ENCODE measurements around the gene CYSLTR2.
"Not testable (repeated sequence)": the region's sequence is repeated elsewhere in the genome, so short reads cannot be mapped to it uniquely, and the experiment has no call there.

The CYSLTR2 gene

DNA sequence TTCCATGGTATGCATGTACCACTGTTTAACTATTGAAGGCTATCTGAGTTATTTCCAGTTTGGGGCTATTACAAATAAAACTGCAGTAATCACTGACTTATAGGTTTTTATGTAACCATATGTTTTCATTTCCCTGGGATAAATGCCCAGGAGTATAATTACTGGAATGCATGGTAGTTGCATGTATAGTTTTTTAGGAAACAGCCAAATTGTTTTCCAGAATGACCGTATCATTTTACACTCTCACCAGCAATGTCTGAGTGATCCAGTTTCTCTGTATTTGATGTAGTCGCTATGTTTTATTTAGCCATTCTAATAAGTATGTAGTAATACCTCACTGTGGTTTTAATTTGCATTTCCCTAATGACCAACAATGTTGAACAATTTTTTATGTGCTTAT, 42.0 kb downstream of the CYSLTR2 start:
- no peak for DNase-seq (ENCODE audit: low read depth)

DNA sequence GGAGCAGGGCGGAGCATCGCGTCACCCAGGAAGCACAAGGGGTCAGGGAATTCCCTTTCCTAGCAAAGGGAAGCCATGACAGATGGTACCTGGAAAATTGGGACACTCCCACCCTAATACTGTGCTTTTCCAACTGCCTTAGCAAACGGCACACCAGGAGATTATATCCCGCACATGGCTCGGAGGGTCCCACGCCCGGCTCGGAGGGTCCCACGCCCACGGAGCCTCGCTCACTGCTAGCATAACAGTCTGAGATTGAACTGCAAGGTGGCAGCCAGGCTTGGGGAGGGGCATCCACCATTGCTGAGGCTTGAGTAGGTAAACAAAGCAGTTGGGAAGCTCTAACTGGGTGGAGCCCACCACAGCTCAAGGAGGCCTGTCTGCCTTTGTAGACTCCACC, 42.9 kb downstream of the CYSLTR2 start:
- not testable (repeated sequence) for DNase-seq (ENCODE audit: low read depth)

DNA sequence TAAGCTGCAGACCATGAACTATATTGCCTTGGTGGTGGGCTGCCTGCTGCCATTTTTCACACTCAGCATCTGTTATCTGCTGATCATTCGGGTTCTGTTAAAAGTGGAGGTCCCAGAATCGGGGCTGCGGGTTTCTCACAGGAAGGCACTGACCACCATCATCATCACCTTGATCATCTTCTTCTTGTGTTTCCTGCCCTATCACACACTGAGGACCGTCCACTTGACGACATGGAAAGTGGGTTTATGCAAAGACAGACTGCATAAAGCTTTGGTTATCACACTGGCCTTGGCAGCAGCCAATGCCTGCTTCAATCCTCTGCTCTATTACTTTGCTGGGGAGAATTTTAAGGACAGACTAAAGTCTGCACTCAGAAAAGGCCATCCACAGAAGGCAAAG, 53.7 kb downstream of the CYSLTR2 start:
- no peak for DNase-seq (ENCODE audit: low read depth)

DNA sequence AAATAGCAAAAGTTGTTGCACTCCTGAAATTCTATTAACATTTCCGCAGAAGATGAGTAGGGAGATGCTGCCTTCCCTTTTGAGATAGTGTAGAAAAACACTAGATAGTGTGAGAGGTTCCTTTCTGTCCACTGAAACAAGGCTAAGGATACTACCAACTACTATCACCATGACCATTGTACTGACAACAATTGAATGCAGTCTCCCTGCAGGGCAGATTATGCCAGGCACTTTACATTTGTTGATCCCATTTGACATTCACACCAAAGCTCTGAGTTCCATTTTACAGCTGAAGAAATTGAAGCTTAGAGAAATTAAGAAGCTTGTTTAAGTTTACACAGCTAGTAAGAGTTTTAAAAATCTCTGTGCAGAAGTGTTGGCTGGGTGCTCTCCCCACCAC, 55.0 kb downstream of the CYSLTR2 start:
- DNase-seq (ENCODE audit: low read depth), result no peak

DNA sequence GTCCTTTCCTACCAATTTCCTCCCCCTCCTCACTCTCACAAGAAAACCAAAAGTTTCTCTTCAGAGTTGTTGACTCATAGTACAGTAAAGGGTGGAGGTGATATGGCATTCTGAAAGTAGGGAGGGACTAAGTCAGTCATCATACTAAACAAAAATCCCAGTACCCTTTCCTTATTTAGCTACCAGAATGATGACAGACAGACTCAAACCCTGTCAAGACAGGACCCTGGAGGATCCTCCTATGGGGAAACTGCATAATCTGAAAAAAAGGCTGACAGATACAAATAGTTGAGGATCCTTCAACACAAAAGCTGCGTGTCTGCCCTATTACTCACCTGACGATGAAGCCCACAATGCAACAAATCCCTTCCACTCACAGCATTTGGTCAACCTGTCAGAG, 55.5 kb downstream of the CYSLTR2 start:
- no peak for DNase-seq (ENCODE audit: low read depth)

DNA sequence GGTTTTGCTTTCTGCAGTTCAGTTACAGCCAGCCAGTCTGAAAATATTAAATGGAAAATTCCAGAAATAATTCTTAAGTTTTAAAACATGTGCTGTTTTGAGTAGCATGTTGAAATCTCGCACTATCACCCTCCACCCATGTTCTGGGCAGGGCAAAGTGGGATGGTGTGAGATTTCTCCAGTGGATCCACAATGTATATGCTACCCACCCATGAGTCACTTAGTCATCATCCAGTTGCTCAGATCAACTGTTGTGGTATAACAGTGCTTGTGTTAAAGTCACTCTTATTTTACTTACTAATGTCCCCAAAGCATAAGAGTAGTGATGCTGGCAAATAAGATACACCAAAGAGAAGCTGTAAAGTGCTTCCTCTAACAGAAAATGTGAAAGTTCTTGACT, 56.4 kb downstream of the CYSLTR2 start:
- no peak for DNase-seq (ENCODE audit: low read depth)

DNA sequence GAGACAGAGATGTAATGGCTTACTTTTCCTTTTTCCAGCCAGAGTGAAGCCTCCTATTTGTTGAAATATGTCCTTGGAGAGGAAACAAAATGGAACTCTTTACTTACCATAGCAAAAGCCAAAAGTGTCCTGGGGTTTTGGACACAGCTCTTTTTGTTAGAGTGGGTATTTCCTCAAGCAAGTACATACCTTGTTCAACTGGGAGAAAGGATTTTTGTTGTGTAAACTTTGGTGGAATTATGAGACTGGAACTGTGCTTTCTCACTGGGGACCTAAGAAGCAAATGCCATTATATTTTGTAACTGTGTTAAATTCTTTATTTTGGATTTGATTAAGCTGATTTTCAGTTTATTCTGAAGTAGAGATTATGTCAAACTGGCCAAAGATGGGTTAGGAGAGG, 58.4 kb downstream of the CYSLTR2 start:
- no peak for DNase-seq (ENCODE audit: low read depth)

DNA sequence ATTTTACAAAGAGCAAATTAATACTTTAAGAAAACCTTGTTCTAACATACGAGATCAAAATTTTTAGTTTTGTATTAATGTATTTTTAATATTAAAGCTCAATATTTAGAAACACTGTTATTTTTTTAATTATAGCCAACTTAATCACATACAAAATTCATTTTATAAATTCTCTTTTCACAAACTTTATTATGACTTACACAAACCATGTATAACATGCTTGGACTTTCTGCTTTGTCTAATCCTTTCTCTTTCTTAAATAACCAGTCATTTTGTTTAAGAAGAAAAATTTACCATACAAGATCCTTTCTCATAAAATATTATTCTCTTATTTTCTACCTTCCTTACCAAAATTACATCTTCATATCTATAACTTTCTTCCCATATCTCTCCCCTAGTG, 62.2 kb downstream of the CYSLTR2 start:
- no peak for DNase-seq (ENCODE audit: low read depth)

DNA sequence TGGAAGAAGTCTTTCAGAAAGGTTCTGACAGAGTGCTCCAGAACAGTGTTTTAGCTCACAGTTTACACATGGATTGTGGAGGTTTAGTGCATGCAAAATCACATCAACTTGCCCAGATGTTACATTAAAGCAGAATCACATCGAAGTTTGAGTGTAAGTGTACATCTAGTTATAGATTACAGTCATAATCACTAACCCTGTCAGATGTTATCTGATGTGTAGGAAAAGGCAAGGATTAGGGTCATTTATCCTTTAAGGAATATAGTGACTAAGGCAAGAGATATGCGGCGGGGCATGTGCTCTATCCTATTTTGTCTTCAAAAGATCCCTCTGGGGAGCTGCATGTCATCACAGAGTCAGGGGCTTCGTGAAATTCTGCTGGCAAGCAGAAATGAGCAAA, 66.9 kb downstream of the CYSLTR2 start:
- no peak for DNase-seq (ENCODE audit: low read depth)

DNA sequence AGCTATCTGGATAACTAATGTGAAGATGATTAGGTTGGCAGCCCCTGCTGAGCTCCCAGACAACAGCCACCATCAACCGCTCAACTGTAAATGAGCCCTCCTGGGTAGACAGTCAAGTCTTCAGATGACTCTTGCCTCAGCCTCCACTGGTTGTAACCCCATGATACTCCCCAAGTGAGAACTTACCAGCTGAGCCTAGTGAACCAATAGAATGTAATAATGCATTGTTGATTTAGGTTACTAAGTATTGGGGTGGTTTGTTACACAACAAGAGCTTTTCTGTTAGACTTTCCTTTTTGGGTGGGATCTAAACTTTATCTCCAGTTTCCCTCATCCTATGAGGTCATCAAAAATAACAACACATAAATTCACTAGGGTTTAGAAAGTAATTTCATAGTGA, 69.4 kb downstream of the CYSLTR2 start:
- no peak for DNase-seq (ENCODE audit: low read depth)

DNA sequence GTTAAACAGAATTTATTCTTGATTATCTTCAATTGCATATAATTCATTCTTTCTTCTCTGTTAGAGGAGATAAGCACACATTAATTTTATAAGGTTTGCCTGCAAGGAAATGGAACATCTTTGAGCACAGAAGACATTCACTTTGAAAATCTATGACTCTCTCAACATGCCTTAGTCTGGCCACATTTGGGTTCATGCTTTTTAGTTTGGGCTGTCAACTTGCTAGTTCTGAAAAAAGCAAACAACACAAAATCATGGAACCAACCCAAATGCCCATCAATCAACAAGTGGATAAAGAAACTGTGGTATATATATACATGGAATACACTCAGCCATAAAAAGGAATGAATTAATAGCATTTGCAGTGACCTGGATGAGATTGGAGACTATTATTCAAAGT, 71.5 kb downstream of the CYSLTR2 start:
- no peak for DNase-seq (ENCODE audit: low read depth)

DNA sequence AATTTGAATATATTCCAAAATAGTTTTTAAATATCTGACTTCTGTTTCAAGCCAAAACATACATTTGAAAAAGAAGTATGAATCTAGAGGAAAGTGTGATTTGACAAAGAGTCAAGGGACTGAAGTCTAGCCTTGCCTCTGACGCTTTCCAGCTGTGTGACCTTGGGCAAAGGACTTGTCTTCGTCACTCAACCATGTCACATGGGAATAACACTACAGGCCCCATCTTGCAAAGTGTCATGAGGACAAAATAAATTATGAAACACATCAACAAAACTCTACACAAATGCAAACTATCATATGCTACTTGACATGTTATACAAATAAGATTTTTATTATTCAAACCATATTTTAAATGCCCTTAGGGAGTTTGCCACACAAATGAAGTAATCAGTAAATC, 73.0 kb downstream of the CYSLTR2 start:
- DNase-seq (ENCODE audit: low read depth), result no peak

DNA sequence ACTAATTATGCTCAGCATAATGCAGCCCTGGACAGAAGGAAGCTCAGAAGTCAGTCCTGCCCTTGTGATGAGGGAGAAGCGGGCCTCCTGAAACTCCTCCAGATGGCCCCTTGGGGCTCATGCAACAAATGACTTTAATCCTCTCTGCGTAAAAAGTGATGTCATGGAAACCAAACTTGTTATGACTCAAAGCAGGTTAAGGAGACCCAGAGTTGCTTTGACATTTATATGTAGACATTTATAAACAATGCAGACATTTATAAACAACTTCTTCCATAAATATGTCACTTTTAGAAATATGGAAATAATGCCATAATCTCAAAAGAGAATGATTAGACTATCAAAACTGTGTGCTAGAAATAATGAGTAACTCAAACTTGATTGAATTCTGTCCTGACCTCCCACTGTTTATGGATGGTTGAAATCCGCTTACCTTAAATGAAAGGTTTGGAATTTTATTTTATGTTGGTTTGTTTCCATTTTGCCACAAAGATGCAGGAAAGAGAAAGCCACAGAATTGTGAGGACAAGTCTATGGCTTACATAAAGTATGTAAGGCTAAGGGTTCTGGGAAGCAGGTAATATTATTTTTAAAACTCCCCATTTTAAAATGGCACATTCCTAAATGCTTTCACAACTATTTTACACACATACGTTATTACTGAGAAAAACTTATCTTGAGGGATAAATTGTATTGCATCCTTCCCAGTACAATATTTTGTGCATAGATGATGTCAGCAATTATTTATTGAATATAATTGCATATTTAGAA, 73.7 kb downstream of the CYSLTR2 start:
- no peak for DNase-seq (ENCODE audit: low read depth)

DNA sequence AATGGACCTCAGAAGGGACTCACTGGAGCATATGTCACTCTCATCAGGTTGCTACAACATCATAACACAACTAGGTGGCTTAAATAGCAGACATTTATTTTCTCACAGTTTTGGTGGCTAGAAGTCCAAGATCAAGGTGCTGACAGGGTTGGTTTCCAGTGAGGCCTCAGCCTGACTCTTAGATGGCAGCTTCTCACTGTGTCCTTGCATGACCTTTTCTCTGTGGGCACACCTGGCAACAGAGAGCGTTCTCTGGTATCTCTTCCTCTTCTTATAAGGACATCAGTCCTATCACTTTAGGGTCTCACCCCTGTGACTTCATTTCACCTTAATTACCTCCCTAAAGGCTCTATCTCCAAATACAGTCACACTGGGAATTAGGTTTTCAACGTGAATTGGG, 74.5 kb downstream of the CYSLTR2 start:
- no peak for DNase-seq (ENCODE audit: low read depth)

DNA sequence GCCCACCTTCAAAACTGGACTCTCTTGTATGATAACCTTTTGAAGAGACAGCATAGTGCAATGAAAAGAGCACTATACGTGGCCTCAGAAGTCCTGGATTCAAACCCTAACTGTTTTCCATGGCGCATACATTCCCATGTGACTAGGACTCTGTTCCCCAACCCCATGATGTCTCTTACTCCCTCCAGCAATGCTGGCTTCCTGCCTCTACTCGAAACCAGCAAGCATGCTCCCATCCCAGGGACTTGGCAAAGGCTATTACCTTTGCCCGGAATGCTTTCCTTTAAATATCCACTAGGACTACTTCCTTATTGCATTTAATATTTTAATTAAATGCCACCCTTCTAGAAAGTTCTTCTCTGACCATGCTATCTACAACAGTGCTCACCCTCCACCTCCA, 75.1 kb downstream of the CYSLTR2 start:
- DNase-seq (ENCODE audit: low read depth), result no peak

DNA sequence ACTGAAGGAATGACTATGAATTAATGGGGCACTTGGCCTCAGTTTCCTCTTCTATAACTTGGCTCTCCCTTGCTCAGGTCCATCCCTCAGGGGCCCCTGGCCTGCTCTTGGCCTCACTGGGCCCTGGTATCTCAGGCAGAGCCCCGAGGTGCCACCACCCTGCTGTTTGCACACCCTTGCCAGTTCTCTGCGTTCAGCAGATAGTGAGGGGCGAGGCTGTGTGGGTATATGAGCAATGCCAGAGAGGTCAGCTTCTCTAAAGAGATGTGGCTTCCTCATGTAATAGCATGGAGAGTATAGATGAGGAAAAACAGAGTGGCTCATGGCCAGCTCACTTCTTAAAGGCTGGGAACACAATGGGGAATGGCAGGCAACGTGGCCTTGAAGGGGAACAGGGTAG, 76.1 kb downstream of the CYSLTR2 start:
- no peak for DNase-seq (ENCODE audit: low read depth)

DNA sequence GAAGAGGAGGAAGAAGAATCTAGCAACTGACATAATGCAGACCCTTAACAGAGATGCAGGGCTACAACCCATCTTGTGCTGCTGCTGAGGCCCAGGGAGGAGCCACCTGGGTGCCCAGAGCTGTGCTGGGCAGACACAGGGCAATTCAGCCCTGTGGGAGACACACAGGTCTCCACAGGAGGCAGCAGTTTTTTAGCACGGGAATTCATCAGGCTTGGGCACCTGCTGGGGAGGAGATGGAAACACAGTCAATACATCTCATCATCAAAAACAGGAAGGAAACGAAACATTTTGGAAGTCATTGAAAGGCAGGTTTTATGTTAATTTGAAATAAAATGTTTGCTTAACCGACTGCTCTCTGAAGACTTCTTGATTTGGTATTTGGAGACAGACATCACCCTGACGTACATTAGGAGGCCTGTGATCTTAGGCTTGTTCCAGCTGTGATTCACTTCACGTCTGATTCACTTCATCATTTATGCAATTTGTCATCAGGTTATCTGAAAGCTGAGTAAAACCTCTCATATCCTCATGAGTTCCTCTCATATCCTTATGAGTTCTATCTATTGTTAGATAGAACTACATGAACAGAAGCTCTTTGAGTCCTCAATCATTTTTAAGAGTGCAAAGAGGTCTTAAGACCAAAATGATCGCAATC, 77.4 kb downstream of the CYSLTR2 start:
- DNase-seq (ENCODE audit: low read depth), result no peak

DNA sequence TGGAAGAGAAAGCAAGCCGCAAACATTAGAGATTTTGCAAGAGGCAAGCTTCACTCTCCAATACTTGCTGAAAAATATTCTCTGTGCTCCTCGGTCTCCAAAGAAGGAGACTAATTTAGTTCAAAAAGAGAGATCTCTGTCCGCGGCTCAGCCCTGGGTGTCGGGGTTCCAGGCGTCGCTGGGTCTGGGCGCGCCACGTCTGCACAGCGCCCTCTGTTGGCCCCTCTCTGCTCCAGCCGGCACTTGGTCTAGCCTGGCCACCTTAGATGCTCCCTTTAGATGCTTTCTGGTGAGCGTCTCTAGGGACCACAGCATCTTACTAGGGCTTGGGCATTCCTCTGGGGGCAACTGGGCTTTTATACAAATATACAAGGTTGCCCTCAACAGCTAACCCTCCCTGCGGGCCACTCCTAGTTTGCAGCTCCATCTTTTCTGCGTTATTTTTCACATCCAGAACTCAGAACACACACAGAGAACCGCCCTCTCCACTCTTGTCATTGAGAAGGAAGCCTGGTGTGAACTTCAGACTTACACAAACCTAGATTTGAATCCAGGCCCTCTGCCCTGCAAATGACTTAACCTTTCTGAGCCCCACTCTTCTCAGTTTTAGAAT, 78.3 kb downstream of the CYSLTR2 start:
- no peak for DNase-seq (ENCODE audit: low read depth)

DNA sequence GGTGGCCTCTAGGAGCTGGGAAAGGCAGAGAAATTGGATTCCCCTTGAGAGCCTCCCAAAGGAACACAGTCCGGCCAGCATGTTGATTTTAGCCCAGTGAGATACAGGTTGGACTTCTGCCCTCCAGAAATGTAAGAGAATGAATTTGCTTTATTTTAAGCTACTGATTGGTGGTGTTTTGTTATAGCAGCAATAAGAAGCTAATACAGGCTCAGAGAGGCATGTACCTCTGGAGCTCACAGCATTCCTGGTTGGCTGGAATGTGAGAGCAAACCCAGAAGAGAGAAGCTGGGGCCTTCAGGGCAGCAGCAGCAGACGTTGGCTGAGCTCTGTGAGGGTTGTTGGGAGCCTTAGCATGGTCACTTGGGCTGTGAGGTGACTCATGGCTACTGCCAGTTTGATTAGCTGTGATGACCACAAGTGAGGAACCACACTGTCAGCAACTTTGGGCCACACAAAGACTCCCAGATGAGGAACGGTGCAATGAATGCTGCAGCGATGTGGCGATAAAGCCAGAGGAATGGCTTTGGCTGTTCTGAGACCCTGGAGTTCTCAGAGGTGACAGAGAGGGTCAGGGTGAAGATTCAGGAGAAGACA, 80.1 kb downstream of the CYSLTR2 start:
- no peak for DNase-seq (ENCODE audit: low read depth)

DNA sequence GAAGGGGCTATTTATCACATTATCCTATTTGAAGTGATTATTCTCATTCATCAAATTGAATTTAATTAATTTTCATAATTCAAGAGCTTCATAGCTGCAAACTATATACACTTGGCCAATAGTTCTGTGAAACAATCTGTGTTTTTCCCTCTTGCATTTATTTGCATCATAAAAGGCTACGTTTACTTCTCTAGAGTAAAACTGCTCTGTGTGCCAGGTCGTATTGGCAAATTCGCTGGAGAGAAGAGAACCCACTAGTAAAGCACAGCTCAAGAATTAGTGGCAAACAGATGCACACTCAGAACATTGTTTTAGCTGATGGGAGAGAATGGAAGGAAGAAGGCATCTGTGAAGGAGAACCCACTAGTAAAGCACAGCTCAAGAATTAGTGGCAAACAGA, 81.8 kb downstream of the CYSLTR2 start:
- DNase-seq (ENCODE audit: low read depth), result no peak

DNA sequence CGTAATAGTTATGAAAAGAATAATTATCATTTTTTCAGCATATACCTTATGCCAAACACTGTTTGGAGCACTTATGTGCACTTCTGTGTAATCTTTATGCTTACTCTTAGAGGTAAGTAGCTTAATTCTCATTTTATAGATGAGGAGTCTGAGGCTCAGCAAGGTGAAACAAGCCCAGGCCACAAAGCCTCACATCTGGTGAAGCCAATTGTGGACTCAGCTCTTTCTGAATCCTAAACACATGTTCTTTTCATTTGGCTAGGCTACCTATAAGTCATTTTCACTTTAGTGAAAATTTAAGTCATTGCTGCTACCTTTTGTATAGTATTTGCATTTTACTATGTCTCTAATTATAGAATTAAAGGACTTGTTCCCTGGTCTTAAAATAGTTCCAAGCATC, 84.0 kb downstream of the CYSLTR2 start:
- DNase-seq (ENCODE audit: low read depth), result no peak

DNA sequence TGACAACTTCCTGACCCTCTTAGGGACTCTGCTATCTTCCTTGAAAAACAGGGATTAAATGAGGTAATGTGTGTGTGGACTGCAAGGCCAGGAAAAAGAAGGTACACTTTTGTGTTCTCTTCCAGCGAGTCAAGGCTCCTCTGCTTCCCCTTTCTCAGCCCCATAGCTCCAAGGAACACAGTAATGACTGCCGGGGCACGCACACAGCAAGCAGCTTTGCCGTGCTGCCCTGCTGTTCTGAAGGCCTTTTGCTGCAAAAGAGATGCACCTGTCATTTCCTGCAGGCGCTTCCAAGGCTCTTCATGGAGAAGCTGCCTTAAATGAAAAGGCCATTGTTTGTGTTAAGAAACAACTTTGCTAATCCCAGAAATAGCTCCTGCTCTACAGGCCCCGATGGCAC, 84.6 kb downstream of the CYSLTR2 start:
- no peak for DNase-seq (ENCODE audit: low read depth)

DNA sequence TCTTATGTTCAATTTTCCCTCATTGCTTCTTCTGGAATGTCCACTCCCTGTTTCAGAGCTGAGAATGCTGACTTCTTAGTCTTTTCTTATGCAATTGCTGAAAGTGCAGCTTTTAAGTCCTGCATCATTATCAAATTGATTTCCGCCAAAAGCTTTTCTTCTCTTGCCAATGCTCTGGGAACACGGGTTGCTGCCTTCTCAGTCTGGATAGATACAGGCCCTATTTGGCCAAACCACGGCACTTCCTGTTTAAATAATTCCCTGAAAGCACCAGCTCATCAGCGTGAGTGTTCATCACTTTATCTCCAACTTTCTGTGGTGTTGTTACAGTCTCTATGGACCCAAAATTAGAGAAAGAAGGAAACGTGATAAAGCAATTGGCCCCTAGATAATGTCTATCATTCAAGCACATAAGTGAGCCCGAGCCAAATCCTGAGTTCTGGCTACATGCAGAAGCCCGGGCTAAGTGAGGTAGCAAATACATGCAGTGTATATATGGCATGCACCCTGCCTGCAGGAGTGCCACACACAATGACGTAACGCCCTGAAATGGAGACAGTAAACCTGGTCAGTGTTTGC, 85.7 kb downstream of the CYSLTR2 start:
- DNase-seq (ENCODE audit: low read depth), result peak; percentile 25

Data from CMK (cell line).